Esophagus squamous epithelium (tissue), 4 donors: ENCODE measurements around the gene PSMC3IP.

Experiments used
- CTCF ChIP-seq, 6 experiments: fragments of 450-650 bp in 4 of 6; fragments of 200-600 bp in 2 of 6; sonication (generic) in 2 of 6; IDR thresholded peaks; one replicate each; pipeline ENCODE4 v1.5.1; 2016 to 2019; ENCODE audit warnings: antibody characterized with exemption in 6 of 6, mild to moderate bottlenecking in 4 of 6, moderate library complexity in 4 of 6
- POLR2A ChIP-seq, 4 donors: fragments of 450-650 bp; IDR thresholded peaks; one replicate each; pipeline ENCODE4 v1.6.1; 2017; ENCODE audit warnings: antibody characterized with exemption in 4 of 4, mild to moderate bottlenecking in 4 of 4, moderate library complexity in 3 of 4

GRCh38 chr17:42579794-42580551, 2.4 kb upstream of the PSMC3IP start:
- no peak for TF ChIP-seq CTCF (IDR thresholded peaks at IDR 0.05)
- TF ChIP-seq POLR2A (IDR thresholded peaks at IDR 0.05) = no peak
